Stimulated activated CD8-positive, alpha-beta memory T cell treated with anti-CD3 and anti-CD28 coated beads, Interleukin-4, amount 100 ng/mL, for 24 hours (primary cell): ENCODE data around the gene CDKL5.
A peak's percentile ranks its signal among the peaks of the same experiment; 100 is the strongest.

Experiments
- DNase-seq: peaks from one replicate; pipeline ENCODE4 v3.0.0-alpha.2; 2020; ENCODE audit warnings: low read depth

Gene CDKL5

DNA sequence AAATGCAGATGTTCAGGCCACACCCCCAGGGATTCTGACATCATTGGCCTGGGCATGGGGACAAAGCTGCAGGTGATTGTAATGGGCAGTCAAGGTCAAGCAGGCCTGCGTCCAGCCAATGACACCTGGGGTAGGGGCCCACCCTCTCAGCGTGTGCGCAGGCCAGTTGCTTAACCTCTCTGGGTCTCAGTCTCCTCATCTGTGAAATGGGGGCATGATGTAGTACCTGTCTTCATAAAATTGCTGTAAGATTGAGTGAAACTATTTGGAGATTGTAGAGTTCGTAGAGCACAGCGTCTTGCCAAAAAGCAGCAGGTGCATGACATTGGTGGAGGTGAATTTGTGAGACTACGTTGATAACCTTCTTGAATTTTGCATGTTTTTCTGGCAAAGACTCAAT lies 225.3 kb downstream of the CDKL5 start:
- DNase-seq, result no peak

DNA sequence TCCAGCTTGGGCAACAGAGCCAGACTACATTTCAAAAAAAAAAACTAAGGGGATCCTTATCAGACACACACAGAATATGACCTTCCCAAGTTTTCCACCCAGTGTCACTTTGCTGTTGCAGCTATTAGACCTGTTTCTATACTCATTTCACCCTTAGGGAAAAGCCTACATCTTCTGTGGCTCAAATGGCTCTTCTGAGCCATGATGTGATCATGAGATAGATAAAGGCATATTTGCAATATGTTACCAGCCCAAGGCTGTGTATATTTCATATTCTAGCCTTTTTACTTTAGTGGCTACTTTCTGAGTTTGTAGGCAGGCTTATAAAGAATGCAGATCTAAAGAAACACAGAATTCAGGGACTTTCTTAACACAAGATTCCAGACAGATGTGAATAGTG lies 227.2 kb downstream of the CDKL5 start:
- DNase-seq, result no peak

DNA sequence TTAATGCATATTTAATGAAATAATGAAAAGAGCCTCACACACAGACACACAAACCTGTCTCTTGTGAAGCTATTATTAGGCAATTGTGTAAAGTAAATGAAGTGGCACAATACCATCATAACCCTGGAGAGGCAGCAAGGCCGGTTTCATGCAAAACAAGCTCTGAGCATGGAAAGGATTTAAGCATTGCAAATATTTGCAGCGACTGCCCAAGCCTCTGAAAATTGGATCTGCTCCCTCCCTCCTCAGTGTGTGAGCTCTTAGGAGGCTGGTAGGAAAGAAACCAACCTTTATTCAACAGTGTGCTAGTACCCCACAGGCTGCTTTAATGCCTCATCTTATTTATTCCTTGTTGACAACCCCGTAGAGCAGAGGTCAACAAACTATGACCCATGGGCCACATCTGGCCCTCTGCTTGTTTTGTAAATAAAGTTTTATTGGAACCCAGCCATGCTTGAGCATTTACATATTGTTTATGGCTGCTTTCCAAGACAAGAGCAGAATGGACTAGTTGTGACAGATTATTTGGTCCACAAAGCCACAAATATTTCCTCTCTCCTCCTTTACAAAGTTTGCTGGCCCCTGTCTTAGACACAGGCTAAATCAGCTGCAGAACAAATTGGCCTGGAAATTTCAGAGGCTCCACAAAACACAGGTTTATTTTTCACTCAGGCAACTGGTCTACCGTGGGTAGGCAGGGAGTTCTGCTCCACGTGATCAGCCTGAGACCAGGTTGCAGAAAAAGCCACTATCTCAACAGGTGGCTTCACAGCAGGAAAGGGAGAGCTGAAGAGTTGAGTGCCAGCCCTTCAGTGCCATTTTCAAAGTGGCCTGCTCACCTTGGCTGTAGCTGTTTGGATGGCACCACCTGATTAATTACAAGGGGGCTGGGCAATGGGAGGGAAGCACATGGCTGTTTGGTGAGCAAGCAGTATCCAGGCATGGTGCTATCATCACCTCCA lies 229.7 kb downstream of the CDKL5 start:
- no peak for DNase-seq

DNA sequence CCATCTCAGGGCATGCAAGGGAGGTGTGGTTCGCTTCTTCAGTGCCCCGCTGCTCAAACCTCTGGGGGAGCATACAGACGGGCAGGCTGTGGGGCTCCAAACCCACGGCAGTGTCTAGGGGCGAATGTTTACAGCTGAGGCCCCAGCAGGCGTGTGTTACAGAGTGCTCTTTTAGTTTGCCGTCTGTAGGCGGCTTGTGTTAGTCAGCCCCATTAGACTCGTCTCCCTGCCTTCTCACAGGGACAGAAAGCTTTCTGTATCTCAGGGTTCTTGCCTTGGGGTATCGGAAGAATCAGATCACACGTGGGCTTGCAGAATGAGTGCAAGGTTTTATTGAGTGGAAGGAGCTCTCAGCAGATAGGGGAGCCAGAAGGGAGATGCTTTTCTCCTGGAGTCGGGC lies 235.9 kb downstream of the CDKL5 start:
- no peak for DNase-seq

DNA sequence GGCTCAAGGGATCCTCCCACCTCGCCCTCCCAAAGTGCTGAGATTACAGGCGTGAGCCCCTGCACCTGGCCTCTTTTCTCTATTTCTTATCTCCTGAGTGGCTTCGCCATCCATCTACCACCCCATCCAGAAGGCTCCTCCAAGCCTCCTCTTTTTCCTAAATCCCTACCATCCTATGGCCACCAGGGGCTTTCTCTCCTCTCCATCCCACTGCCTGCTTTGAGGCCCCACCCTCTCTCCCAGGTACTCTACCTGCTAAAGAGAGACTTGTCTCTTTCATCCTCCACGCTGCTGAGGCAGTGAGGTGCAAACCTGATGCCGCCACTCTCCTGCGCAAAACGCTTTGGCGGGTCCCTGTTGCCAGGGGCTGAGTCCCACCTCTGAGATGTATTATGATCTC lies 239.5 kb downstream of the CDKL5 start:
- DNase-seq, result no peak

DNA sequence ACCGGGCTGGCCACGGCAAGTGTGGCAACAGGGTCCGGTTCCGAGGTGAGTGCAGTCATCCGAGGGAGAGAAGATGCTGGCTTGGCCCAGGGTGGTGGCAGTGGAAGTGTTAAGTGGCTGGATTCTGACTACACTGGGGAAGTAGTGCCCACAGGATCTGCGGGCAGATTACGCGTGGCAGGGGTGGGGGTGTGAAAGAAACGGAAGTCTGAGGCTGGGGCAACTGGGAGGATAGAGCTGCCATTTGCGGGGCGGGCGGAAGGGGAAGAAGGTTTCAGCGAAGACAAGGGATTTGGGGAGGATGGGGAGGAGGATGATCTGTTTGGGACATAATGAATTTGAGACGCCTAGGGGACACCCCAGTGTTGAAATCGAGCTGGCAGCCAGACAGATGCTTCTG lies 241.2 kb downstream of the CDKL5 start:
- no peak for DNase-seq

DNA sequence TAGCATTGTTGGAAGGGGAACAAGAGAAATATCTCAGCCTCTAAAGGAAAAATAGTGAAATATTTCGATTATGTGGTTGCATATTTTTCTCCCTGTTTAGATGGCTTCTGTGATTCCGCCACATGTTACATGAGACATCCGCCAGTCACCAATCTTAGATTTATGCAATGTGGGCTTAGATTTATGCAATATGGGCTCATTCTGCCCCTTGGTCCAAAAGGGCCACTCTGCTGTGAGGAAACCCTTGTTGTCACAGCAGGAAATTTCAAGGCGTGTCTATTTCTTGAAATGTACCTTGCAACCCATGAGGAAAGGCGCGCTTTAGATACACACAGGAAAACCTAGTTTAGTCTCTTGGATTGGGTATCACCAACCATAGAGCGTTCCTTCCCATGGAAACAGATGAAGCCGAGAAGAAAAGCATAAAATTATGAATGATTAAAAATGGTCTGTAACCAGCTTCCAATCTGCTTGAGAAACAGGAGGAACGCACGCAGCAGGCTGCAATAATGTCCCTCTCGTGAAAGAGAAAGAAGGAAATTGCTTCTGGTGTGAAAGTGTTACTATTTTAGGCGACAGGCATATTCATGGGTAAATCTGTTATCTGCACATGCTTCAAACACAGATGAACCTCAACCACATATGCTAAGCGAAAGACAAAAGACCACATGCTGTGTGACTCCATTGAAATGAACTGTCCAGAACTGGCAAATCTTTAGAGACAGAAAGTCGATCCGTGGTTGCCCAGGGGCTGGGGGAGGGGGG lies 242.8 kb downstream of the CDKL5 start:
- DNase-seq, result no peak

DNA sequence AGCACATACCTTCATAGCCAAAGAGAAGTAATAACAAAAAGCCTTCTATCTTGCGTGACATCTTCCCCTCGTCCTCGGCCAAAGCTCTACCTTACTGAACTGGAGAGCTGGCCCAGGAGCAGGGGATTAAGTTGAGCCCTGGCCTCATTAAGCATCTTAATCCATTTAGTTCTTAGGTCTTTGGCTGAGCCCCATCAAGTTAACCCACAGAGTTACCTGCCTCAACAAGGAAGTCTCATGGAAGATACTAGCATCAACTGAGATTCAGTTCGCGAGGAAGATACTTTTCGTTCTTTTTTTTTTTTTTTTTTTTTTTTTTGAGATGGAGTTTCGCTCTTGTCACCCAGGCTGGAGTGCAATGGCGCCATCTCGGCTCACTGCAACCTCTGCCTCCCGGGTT lies 246.6 kb downstream of the CDKL5 start, which contains the start of gene RS1:
TSS of gene RS1 (minus strand) at position 101 of the 400 bp plus-strand sequence. CDS start at position 61, 40 bp downstream.
- DNase-seq, result no peak

DNA sequence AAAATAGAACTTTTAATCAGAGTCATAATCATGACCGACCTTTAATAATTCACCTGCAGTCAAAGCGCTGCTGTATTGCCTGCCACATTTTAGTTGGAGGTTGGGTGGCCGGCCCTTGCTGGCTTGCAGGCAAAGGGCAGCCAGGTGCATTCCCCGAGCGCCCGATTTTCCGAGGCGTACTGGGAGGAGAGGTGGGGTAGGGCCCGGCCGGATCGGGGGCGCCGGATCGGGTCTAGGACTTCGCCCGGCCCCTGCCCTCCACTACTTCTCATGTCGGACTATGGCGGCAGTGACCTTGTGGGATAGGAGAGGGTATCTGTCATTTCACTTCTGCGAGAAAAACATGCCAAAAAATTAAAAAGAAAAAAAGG lies 249.0 kb downstream of the CDKL5 start:
- DNase-seq, result no peak

DNA sequence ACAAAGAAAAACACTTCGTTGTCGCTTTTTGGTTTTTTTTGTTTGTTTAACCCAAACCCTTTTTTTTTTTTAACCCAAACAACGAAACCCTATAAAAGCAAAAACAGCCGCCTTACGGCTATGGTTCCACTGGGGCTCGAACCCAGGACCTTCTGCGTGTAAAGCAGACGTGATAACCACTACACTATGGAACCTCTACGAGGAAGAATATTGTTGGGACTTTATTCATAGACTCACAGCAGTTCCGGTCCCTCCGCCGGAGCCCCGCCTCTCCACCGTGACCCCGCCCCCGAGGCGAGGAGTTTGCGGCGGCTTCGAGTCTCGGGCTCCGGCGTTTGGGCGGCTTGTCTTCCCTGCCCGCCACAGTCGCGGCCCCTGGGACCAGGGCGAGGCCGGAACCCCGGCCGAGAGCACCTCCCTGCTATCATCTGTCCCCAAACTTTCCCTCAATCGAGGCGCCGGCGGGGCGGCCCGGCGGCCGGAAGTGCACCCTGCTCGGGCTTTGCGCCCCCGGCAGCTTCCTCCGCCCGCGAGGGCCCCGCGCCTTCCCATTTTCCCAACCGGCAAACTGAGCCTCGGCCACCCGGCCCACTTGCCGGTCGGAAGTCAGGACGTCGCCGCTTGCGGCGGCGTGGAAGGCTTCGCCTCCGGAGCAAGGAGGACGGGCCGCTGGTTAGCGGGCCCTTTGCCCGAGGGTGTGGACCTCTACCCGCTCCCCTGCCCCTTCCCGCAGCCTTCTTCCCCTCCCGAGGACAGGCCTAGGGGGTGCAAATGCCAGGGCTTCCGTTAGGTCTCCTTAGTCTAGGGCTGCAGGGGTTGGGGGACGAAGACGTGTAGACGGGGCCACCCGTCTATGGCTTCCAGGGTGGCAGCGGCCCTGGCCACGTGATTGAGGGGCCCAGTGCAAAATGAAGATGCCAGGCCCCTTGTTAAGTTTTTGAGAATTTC lies 249.7 kb downstream of the CDKL5 start:
- DNase-seq, result peak; percentile 57

DNA sequence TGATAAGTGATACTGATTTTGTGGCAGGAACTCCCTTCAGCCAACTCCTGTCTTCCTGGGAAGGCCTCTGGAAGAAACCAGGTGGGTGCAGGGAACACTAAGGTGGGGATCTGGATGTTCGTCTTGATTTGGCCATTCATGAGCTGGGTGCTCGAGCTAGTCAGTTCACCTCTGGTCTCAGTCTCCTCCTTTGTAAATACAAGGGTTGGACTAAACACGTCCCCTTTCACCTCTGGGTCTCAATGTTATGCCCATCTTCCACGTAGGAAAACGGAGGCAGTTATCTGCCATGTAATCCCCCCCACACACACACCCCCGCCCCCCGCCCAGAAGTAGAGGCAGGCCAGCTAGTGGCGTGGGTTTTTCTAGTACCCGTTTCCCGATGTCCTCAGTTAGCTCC lies 250.6 kb downstream of the CDKL5 start:
- DNase-seq, result no peak

DNA sequence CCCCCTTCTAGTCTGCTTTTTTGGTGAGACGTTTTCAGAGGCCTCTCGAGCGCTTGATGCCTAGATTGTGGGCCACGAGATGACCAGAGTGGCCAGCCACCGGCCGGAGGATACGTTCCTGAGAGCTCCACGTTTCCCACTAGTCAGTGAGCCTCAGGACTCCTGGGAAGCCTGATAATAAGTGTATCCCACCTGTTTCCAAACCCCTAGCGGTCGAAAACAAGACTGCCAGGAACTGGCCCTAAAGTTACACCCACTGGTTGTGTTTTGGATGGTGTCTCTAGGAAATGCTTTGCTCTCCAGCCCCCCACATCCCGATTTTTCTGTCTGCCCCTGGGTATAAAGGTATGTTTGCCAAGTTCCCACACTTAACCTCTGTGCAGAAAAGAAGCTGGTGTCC lies 251.1 kb downstream of the CDKL5 start:
- DNase-seq, result no peak

DNA sequence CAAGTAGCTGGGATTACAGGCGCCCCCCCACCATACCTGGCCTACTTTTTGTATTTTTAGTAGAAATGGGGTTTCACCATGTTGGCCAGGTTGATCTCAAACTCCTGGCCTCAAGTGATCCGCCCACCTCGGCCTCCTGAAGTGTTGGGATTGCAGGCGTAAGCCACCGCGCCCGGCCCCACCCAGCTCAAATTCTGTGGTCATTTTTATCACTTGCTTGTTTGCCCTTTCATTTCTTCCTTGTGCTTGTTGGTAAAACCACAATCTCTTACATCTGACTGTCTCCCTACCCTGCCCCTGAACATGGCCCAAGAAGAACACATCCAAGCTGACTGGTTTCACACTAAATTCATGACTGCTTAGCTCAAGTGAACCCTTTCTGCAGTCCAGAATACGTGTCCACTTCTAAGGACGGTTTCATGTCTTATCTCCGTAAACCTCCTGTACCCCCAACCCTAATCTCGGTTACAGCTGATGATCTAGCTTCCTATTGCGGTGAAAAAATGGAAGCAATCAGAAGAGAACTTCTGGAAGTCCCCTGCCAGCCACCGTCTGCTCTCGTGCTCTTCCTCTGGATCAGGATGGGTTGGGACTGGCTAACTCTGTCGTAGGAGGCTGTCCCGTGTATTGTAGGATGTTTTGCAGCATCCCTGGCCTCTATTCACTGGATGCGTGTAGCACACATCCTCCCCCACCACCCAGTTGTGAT lies 251.9 kb downstream of the CDKL5 start:
- no peak for DNase-seq

DNA sequence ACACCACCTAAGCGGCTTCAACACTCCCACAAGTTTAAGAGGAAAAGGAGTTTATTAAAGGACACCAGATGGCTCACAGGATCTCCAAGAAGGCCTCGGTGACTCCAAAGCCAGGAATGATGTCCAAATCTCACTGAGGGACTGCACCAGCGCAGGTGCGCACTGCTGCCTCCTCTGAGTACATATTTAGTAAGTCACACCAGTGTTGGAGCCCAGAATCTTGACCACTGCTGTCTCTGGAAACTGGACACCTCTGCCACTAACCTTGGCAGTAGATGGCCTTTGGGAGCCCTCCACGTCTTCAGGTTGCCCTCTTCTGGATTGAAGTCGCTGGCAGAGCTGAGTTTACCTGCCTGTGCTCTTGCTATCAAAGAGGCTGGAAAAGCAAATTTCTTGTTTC lies 256.6 kb downstream of the CDKL5 start:
- no peak for DNase-seq

DNA sequence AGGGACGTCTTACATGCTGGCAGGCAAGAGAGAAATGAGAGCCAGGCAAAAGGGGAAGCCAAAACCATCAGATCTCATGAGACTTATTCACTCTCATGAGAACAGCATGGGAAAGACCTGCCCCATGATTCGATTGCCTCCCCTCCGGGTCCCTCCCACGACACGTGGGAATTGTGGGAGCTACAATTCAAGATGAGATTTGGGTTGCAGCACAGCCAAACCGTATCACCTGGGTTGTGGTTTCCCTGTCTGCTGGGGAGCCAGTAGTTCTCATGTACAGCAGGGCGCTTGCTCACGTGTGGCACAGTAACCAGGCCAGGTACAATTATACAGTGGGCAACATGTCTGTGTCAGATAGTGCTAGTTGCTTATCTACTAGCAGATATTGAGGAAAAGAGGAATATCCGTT lies 257.6 kb downstream of the CDKL5 start:
- DNase-seq, result no peak

DNA sequence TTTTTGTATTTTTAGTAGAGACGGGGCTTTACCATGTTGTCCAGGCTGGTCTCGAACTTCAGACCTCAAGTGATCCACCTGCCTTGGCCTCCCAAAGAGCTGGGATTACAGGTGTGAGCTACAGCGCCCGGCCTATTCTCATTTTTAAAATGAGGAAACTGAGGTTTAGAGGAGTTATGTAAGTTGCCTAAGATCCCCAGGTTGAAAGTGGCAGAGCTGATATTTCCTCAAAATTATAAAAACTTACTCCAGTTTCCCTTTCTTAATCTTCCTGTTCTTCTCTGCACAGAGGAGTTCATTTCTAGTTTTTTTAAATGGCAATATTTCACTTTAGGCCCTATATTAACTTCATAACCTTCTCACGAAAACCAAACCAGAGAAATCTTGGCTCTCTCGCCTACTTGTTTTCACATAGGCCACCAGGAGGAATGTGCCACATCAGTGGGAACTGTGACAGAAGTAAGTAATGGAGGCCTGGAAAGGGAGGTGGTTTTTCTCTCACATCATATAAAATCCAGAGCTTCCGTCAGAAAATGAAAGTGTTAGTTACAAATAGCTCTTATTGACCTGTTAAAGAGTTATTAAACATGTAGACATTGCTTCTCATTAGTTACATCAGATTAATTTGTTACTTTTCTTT lies 262.6 kb downstream of the CDKL5 start:
- DNase-seq, result no peak

DNA sequence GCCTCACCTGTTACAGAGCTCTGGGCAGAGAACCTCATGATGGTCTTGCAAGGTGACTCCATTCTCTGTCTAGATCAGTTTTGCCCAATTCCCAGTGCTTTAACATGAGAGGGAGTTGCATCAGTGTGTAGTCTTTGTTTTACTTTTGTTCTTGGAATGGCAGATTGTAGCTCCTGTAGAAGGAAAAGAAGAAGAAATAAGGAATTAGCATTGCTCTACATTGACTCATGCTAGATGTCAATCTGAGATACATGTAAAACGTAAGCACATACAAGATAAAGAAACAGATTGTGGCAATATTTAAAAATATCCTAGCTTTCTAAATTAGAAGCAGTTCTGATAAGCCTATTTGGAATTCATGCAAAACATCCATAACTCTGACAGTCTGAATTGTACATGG lies 266.0 kb downstream of the CDKL5 start:
- DNase-seq, result no peak

DNA sequence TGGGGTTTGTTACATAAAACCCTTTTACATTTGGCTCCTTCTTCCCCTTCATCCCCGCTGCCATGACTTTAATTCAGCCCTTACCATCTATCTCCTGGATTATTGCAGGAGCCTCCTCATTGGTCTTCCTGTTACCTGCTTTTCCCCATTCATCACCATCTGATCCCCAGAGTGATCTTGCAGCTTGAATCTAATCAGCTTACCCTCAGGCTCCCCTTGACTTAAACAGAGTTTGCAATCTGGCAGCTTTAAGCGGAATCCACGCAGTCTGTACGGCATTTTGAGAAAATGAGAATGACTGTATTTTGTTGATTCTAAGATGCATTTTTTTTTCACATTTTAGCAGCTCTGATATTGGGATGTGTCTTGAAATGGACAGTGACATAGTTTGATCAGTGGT lies 267.1 kb downstream of the CDKL5 start:
- DNase-seq, result no peak

DNA sequence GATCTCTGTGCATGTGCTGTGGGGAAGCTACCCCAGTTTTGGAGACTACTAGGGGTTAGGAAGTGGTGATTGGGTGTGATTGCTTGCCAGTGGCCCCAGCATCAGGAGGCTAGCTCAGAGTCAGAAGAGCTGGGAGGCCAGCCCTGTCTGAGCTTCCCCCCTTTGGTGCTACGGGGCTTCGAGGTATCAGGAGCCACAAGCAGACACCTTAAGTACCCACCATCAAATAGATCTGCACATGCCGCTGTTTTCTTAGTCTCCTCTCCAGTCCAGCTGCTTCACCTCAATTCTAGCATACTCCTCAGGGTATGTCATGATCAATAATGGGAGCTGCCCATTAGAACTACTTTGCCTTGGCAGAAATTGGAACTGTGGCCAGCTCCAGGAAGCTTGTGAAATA lies 271.2 kb downstream of the CDKL5 start:
- no peak for DNase-seq

DNA sequence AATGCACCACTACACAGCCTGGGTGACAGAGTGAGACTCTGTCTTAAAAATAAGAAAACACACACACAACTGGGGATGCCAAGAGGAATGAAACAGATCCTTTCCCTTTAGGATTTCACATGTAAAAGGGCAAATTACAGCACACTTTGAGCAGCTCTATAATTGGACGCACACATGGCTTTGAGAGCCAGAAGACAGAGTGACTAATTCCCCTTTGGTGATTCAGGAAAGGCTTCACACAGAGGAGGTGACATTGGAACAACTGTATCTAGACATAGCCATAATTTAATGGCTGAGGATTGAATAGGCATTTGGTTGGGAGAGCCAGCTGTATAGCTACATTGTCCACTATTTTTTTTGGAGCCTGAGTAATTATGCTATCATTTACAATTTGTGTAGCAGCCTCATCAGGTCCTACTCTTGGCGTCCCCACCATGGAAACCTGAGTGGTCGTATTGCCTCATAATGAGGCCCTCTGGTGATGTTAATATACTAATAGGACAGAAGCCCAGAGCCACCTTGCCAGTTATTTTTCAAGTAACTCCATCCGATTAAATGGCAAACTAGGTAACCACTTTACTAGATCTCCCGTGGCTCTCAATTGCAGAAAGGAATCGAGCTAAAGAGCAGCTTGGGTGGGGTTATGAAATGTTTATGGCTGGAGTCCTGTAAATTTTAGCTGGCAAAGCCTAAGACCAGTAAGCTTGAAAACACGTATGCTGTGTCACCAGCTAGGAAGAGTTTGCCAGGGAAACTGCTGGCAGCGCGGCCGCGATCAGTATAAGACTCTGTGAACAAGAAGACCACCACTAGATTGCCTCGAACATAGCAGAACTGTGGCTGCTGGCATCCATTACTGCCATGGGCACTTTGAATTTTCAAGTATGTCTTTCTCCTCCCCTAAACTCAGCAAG lies 273.6 kb downstream of the CDKL5 start:
- DNase-seq, result no peak
